CD4-positive, alpha-beta memory T cell (primary cell): ENCODE measurements around the gene HENMT1. TPM values are rescaled to one million over a fixed set of nuclear protein-coding genes. Genes with fewer than 3 reads are reported as not detected.

Experiments used
- CTCF ChIA-PET: fragments of 350-600 bp; sonication (Branson Sonifier 250); formaldehyde crosslinking; loops from one replicate; lab custom pipeline; 2021; ENCODE audit warnings: inconsistent platforms; ENCODE audit not compliant: partially characterized antibody; lab: Charles Lee
- POLR2A ChIA-PET: fragments of 350-600 bp; sonication (Branson Sonifier 250); formaldehyde crosslinking; loops from one replicate; lab custom pipeline; 2021; ENCODE audit not compliant: partially characterized antibody; lab: Charles Lee
- DNase-seq, 5 donors: peaks; one replicate each; pipeline versions ENCODE4 v3.0.0 to v3.0.0-alpha.2; 2020 to 2022; ENCODE audit warnings: mixed read lengths in 1 of 5
- H3K27ac ChIP-seq: one replicate; pipeline ENCODE4 v1.7.0; 2013; ENCODE audit warnings: low read depth, low read length
- H3K27me3 ChIP-seq: 2 replicates; pipeline ENCODE4 v1.7.0; 2013; ENCODE audit warnings: mild to moderate bottlenecking, low read length, moderate library complexity; ENCODE audit not compliant: insufficient read depth
- H3K36me3 ChIP-seq: 2 replicates; pipeline ENCODE4 v1.7.0; 2013; ENCODE audit warnings: mild to moderate bottlenecking, low read length, moderate library complexity; ENCODE audit not compliant: insufficient read depth
- H3K4me1 ChIP-seq: 2 replicates; pipeline ENCODE4 v1.7.0; 2013; ENCODE audit warnings: mild to moderate bottlenecking, low read length, moderate library complexity; ENCODE audit not compliant: insufficient read depth
- H3K4me3 ChIP-seq, 2 donors: one replicate each; pipeline ENCODE4 v1.7.0; 2013; ENCODE audit warnings: low read length in 2 of 2, mild to moderate bottlenecking in 1 of 2
- H3K9me3 ChIP-seq, 2 donors: one replicate each; pipeline ENCODE4 v1.7.0; 2013; ENCODE audit warnings: low read length in 2 of 2, control low read depth in 1 of 2; ENCODE audit not compliant: control insufficient read depth in 1 of 2
- H3K27ac Mint-ChIP-seq, 7 donors: one replicate each; pipeline ENCODE4 v1.8.0; 2020 to 2021; ENCODE audit warnings: mixed read lengths in 7 of 7, mild to moderate bottlenecking in 6 of 7, inconsistent platforms in 3 of 7, moderate library complexity in 3 of 7
- H3K27me3 Mint-ChIP-seq, 2 donors: one replicate each; pipeline ENCODE4 v1.8.0; 2020 to 2021; ENCODE audit warnings: mixed read lengths in 2 of 2
- H3K36me3 Mint-ChIP-seq, 2 donors: one replicate each; pipeline ENCODE4 v1.8.0; 2020 to 2021; ENCODE audit warnings: mixed read lengths in 2 of 2, inconsistent platforms in 1 of 2, mild to moderate bottlenecking in 1 of 2
- H3K4me1 Mint-ChIP-seq, 4 donors: one replicate each; pipeline ENCODE4 v1.8.0; 2020 to 2021; ENCODE audit warnings: mixed read lengths in 4 of 4, mild to moderate bottlenecking in 1 of 4
- H3K4me3 Mint-ChIP-seq, 8 donors: one replicate each; pipeline ENCODE4 v1.8.0; 2020 to 2021; ENCODE audit warnings: mixed read lengths in 8 of 8, mild to moderate bottlenecking in 7 of 8, moderate library complexity in 6 of 8, inconsistent platforms in 3 of 8
- H3K9me3 Mint-ChIP-seq, 8 donors: one replicate each; pipeline ENCODE4 v1.8.0; 2020 to 2021; ENCODE audit warnings: mixed read lengths in 8 of 8, mild to moderate bottlenecking in 5 of 8, inconsistent platforms in 3 of 8, moderate library complexity in 1 of 8
- intact Hi-C: fragments of 100-400 bp; cut with micrococcal nuclease; formaldehyde crosslinking; loops from one replicate; pipeline ENCODE4 v1.15.1; 2023
- polyA plus RNA-seq, 2 donors: library from polyadenylated mRNA; unstranded; fragments of 300-500 nt; fragmentation: Illumina TruSeq; gene quantifications; one replicate each; pipeline ENCODE4 v1.2.3, GENCODE V29; 2021
- total RNA-seq, 2 experiments: library from RNA; stranded (reverse); gene quantifications; one replicate each; pipeline ENCODE4 v1.2.3, GENCODE V29; 2021

HENMT1 gene
- total and polyA plus RNA-seq, 4 experiments from 2014 or later: 19.1 to 33.9 (median 26.3) TPM

- Mint-ChIP-seq H3K27ac (peak overlapping the region in 6 of 7 donors; percentile 48 to 95 (median 66)), H3K27me3 (no peaks in the 10 kb centered on the region), H3K36me3 (peaks cover 51 to 60% of the 10 kb centered on the region in 2 donors), H3K4me1 (peaks cover 46 to 86% (median 69%) of the 10 kb centered on the region in 4 donors), H3K4me3 (peak overlapping the region in 2 of 8 donors; percentile 18 to 34), H3K9me3 (no peaks in the 10 kb centered on the region)
- Histone ChIP-seq H3K9me3 (no peaks in the 10 kb centered on the region), H3K4me1 (peaks cover 87% of the 10 kb centered on the region), H3K36me3 (peaks cover 44% of the 10 kb centered on the region), H3K27ac (no peak overlapping the region), H3K4me3 (no peak overlapping the region), H3K27me3 (no peaks in the 10 kb centered on the region)
- intact Hi-C loops: no loop called here
- CTCF ChIA-PET: no interaction called here
- DNase-seq: no peak
- POLR2A ChIA-PET: interaction anchor here (1.3 to 9.9 kb wide), 4 partner anchors 8 to 56 kb away, joined by 7 to 283 read pairs (median 74); partner anchors contain the start of genes HENMT1 and PRPF38B
Measured at GRCh38 chr1:108701176-108701849, 40.4 kb upstream of the HENMT1 start.

- Histone ChIP-seq H3K4me1 (peaks cover 86% of the 10 kb centered on the region), H3K36me3 (peaks cover 55% of the 10 kb centered on the region), H3K27ac (peak overlapping the region; percentile 27), H3K9me3 (no peaks in the 10 kb centered on the region), H3K27me3 (no peaks in the 10 kb centered on the region), H3K4me3 (no peak overlapping the region)
- no peak for DNase-seq
- peak overlapping the region; percentile 87 to 97 (median 95) for H3K27ac Mint-ChIP-seq
- H3K4me1 Mint-ChIP-seq: peaks cover 45 to 83% (median 65%) of the 10 kb centered on the region in 4 donors
- ChIA-PET CTCF (no interaction called here), POLR2A (interaction anchor here (1.3 kb wide), 1 partner anchor 7 kb away, joined by 7 read pairs; the partner anchor contains the start of gene PRPF38B)
- H3K9me3 Mint-ChIP-seq: no peaks in the 10 kb centered on the region
- peak overlapping the region; percentile 75 to 89 (median 82) for H3K4me3 Mint-ChIP-seq
- intact Hi-C loops: no loop called here
- H3K36me3 Mint-ChIP-seq: peaks cover 61 to 72% of the 10 kb centered on the region in 2 donors
- H3K27me3 Mint-ChIP-seq: no peaks in the 10 kb centered on the region
Measured at GRCh38 chr1:108699375-108700332, 38.8 kb upstream of the HENMT1 start.

GRCh38 chr1:108695535-108695934, 34.6 kb upstream of the HENMT1 start:
- peak overlapping the region; percentile 74 to 95 (median 92) for H3K27ac Mint-ChIP-seq
- CTCF ChIA-PET: interaction anchor here (4.3 to 5.6 kb wide), 3 partner anchors 8 to 50 kb away, joined by 57 to 138 read pairs (median 94); no protein-coding TSS in a partner anchor
- H3K27me3 ChIP-seq: no peaks in the 10 kb centered on the region
- peak overlapping the region; percentile 47 for H3K27ac ChIP-seq
- H3K4me1 Mint-ChIP-seq: peaks cover 42 to 93% (median 59%) of the 10 kb centered on the region in 4 donors
- H3K9me3 ChIP-seq: no peaks in the 10 kb centered on the region
- peaks cover 54 to 73% of the 10 kb centered on the region in 2 donors for H3K36me3 Mint-ChIP-seq
- H3K4me3 ChIP-seq: peak overlapping the region in 1 of 2 donors; percentile 33
- H3K4me3 Mint-ChIP-seq: peak overlapping the region; percentile 57 to 86 (median 80)
- POLR2A ChIA-PET: interaction anchor here (0.9 to 5.6 kb wide), 4 partner anchors 11 to 49 kb away, joined by 3 to 445 read pairs (median 144); partner anchors contain the start of gene HENMT1
- peaks cover 74% of the 10 kb centered on the region for H3K4me1 ChIP-seq
- H3K9me3 Mint-ChIP-seq: peaks cover 0 to 2% (median 0%) of the 10 kb centered on the region in 8 donors
- intact Hi-C loops: loop anchor here (2.0 kb wide), 1 partner anchor 267 kb away; the partner anchor contains the start of gene CLCC1
- peaks cover 48% of the 10 kb centered on the region for H3K36me3 ChIP-seq
- DNase-seq: no peak
- H3K27me3 Mint-ChIP-seq: no peaks in the 10 kb centered on the region

GRCh38 chr1:108692724-108693655, 32.1 kb upstream of the HENMT1 start:
- Mint-ChIP-seq H3K27ac (peak overlapping the region; percentile 96 to 99 (median 98)), H3K4me1 (peaks cover 26 to 74% (median 42%) of the 10 kb centered on the region in 4 donors), H3K9me3 (peaks cover 0 to 2% (median 0%) of the 10 kb centered on the region in 8 donors), H3K4me3 (peak overlapping the region; percentile 90 to 97 (median 94)), H3K36me3 (peaks cover 29 to 49% of the 10 kb centered on the region in 2 donors), H3K27me3 (no peaks in the 10 kb centered on the region)
- no peaks in the 10 kb centered on the region for H3K9me3 ChIP-seq
- peak; percentile 89 to 95 (median 91) for DNase-seq
- intact Hi-C loops: loop anchor here (1.0 to 5.0 kb wide), 13 partner anchors 11 to 419 kb away; partner anchors contain the start of genes EEIG2, HENMT1 and STXBP3
- peak overlapping the region; percentile 98 for H3K27ac ChIP-seq
- ChIA-PET POLR2A (interaction anchor here (0.5 to 5.6 kb wide), 55 partner anchors 8 to 1646 kb away, joined by 3 to 445 read pairs (median 4); partner anchors contain the start of genes CLCC1, EEIG2, ELAPOR1 and FNDC7), CTCF (interaction anchor here (0.6 to 5.6 kb wide), 31 partner anchors 10 to 407 kb away, joined by 3 to 138 read pairs (median 5); partner anchors contain the start of genes EEIG2, FNDC7 and HENMT1)
- H3K4me3 ChIP-seq: peak overlapping the region; percentile 68 to 94
- H3K4me1 ChIP-seq: peaks cover 58% of the 10 kb centered on the region
- no peaks in the 10 kb centered on the region for H3K27me3 ChIP-seq
- H3K36me3 ChIP-seq: peaks cover 27% of the 10 kb centered on the region

GRCh38 chr1:108691942-108692723, 31.2 kb upstream of the HENMT1 start, which contains the start of gene PRPF38B:
PRPF38B (plus strand) TSS chr1:108692310; CDS start chr1:108692592, 282 bp downstream.
- Mint-ChIP-seq H3K36me3 (peaks cover 20 to 41% of the 10 kb centered on the region in 2 donors), H3K4me1 (peaks cover 20 to 66% (median 36%) of the 10 kb centered on the region in 4 donors), H3K27ac (peak within 1 kb of the TSS; percentile 96 to 99 (median 98)), H3K27me3 (no peaks in the 10 kb centered on the region), H3K4me3 (peak within 1 kb of the TSS; percentile 90 to 97 (median 94)), H3K9me3 (peaks cover 0 to 2% (median 0%) of the 10 kb centered on the region in 8 donors)
- peak; percentile 92 to 96 (median 93) for DNase-seq
- ChIA-PET POLR2A (interaction anchor here (0.5 to 5.6 kb wide), 57 partner anchors 8 to 1647 kb away, joined by 3 to 445 read pairs (median 4); partner anchors contain the start of genes CLCC1, EEIG2, ELAPOR1 and FNDC7), CTCF (interaction anchor here (0.6 to 5.6 kb wide), 30 partner anchors 10 to 408 kb away, joined by 3 to 138 read pairs (median 5); partner anchors contain the start of genes EEIG2, FNDC7 and HENMT1)
- peaks cover 50% of the 10 kb centered on the region for H3K4me1 ChIP-seq
- intact Hi-C loops: loop anchor here (1.0 to 5.0 kb wide), 13 partner anchors 12 to 420 kb away; partner anchors contain the start of genes EEIG2, HENMT1 and STXBP3
- peak within 1 kb of the TSS; percentile 68 to 94 for H3K4me3 ChIP-seq
- peak within 1 kb of the TSS; percentile 98 for H3K27ac ChIP-seq
- no peaks in the 10 kb centered on the region for H3K27me3 ChIP-seq
- H3K36me3 ChIP-seq: peaks cover 19% of the 10 kb centered on the region
- H3K9me3 ChIP-seq: no peaks in the 10 kb centered on the region
